Uterus (tissue), 4 donors: ENCODE measurements around the gene ILDR2. TPM values are rescaled to one million over a fixed set of nuclear protein-coding genes. Genes with fewer than 3 reads are reported as not detected.
A peak's percentile ranks its signal among the peaks of the same experiment; 100 is the strongest.
"Not testable (repeated sequence)": the region's sequence is repeated elsewhere in the genome, so short reads cannot be mapped to it uniquely, and the experiment has no call there.

Source experiments
- DNase-seq, 2 donors: peaks; one replicate each; pipeline ENCODE4 v3.0.0-alpha.2; 2019 to 2020
- H3K27ac ChIP-seq, 2 donors: fragments of 200-600 bp; sonication (generic); 1 replicate in 1 of 2; 2 replicates in 1 of 2; pipeline ENCODE4 v1.5.1; 2016 to 2018
- H3K27me3 ChIP-seq, 2 donors: fragments of 200-600 bp; sonication (generic); one replicate each; pipeline ENCODE4 v1.5.1; 2018 to 2019; ENCODE audit warnings: control low read depth in 1 of 2
- H3K36me3 ChIP-seq, 2 donors: fragments of 200-600 bp; sonication (generic); one replicate each; pipeline ENCODE4 v1.5.1; 2019; ENCODE audit warnings: control low read depth in 1 of 2
- H3K4me1 ChIP-seq, 2 donors: fragments of 200-600 bp; sonication (generic); one replicate each; pipeline ENCODE4 v1.5.1; 2018 to 2019; ENCODE audit warnings: control low read depth in 1 of 2
- H3K4me3 ChIP-seq, 2 donors: fragments of 200-600 bp; sonication (generic); 1 replicate in 1 of 2; 2 replicates in 1 of 2; pipeline ENCODE4 v1.5.1; 2018 to 2019; ENCODE audit warnings: mild to moderate bottlenecking in 1 of 2
- H3K9me3 ChIP-seq, 2 donors: fragments of 200-600 bp; sonication (generic); one replicate each; pipeline ENCODE4 v1.5.1; 2019; ENCODE audit warnings: control low read depth in 1 of 2
- CTCF ChIP-seq, 4 experiments: fragments of 200-600 bp in 2 of 4; fragments of 450-650 bp in 2 of 4; sonication (generic) in 2 of 4; IDR thresholded peaks; one replicate each; pipeline ENCODE4 v1.5.1; 2016 to 2019; ENCODE audit warnings: antibody characterized with exemption in 4 of 4, mild to moderate bottlenecking in 2 of 4, moderate library complexity in 1 of 4
- POLR2A ChIP-seq, 2 donors: fragments of 450-650 bp; IDR thresholded peaks; one replicate each; pipeline ENCODE4 v1.6.1; 2016; ENCODE audit warnings: antibody characterized with exemption in 2 of 2, mild to moderate bottlenecking in 1 of 2, moderate library complexity in 1 of 2
- intact Hi-C: fragments of 100-400 bp; cut with DNase I; formaldehyde crosslinking; loops from one replicate; pipeline ENCODE4 v1.15.1; 2023; ENCODE audit warnings: low total_unique reads
- total RNA-seq, 4 donors: library from RNA; depleted of rRNA in 3 of 4; stranded (reverse); fragments of >200 nt in 3 of 4; gene quantifications; one replicate each; pipeline versions ENCODE4 v1.1.0 to v1.2.4, GENCODE V29; 2014 to 2023
- donor health status: DM: yes; HTN: yes; CAD: no.

Gene ILDR2
- total RNA-seq, 4 donors from 2014 or later, result 0.30 to 2.8 TPM; not detected in 2

- H3K27me3 ChIP-seq, result no peaks in the 10 kb centered on the region
- intact Hi-C loops, result no loop called here
- no peaks in the 10 kb centered on the region for H3K9me3 ChIP-seq
- no peak overlapping the region for H3K4me3 ChIP-seq
- no peaks in the 10 kb centered on the region for H3K4me1 ChIP-seq
- TF ChIP-seq POLR2A (IDR thresholded peaks at IDR 0.05), result no peak
- no peak for TF ChIP-seq CTCF (IDR thresholded peaks at IDR 0.05)
- H3K27ac ChIP-seq, result no peak overlapping the region
- DNase-seq, result no peak
- no peaks in the 10 kb centered on the region for H3K36me3 ChIP-seq
Measured at GRCh38 chr1:166884971-166885370, 90.4 kb downstream of the ILDR2 start.

GRCh38 chr1:166884040-166884642 lies 91.2 kb downstream of the ILDR2 start:
- Histone ChIP-seq H3K27ac (no peak overlapping the region), H3K36me3 (no peaks in the 10 kb centered on the region), H3K27me3 (no peaks in the 10 kb centered on the region), H3K9me3 (no peaks in the 10 kb centered on the region), H3K4me1 (no peaks in the 10 kb centered on the region), H3K4me3 (no peak overlapping the region)
- DNase-seq, result peak; percentile 27 to 60
- TF ChIP-seq POLR2A (IDR thresholded peaks at IDR 0.05) (no peak), CTCF (IDR thresholded peaks at IDR 0.05) (peak; percentile 59 to 67 (median 60))
- intact Hi-C loops, result no loop called here

GRCh38 chr1:166882893-166883292 lies 92.4 kb downstream of the ILDR2 start:
- Histone ChIP-seq H3K27ac (no peak overlapping the region), H3K4me3 (no peak overlapping the region), H3K36me3 (no peaks in the 10 kb centered on the region), H3K9me3 (no peaks in the 10 kb centered on the region), H3K4me1 (no peaks in the 10 kb centered on the region), H3K27me3 (no peaks in the 10 kb centered on the region)
- intact Hi-C loops, result no loop called here
- DNase-seq, result no peak
- TF ChIP-seq POLR2A (IDR thresholded peaks at IDR 0.05) (no peak), CTCF (IDR thresholded peaks at IDR 0.05) (no peak)

GRCh38 chr1:166878173-166878917 lies 97.0 kb downstream of the ILDR2 start:
- H3K27ac ChIP-seq, H3K36me3 ChIP-seq, H3K9me3 ChIP-seq, H3K27me3 ChIP-seq, intact Hi-C loops, DNase-seq, H3K4me3 ChIP-seq: not testable (repeated sequence)
- peaks cover 0 to 11% of the 10 kb centered on the region in 2 donors for H3K4me1 ChIP-seq

- Histone ChIP-seq H3K4me3 (peak overlapping the region; percentile 37 to 69), H3K27ac (peak overlapping the region; percentile 36 to 72), H3K36me3 (no peaks in the 10 kb centered on the region), H3K4me1 (peaks cover 0 to 11% of the 10 kb centered on the region in 2 donors), H3K27me3 (no peaks in the 10 kb centered on the region), H3K9me3 (no peaks in the 10 kb centered on the region)
- no peak for DNase-seq
- intact Hi-C loops, result no loop called here
- TF ChIP-seq CTCF (IDR thresholded peaks at IDR 0.05) (peak in 2 of 4 experiments; percentile 1 to 42), POLR2A (IDR thresholded peaks at IDR 0.05) (no peak)
Measured at GRCh38 chr1:166876540-166876838, 98.9 kb downstream of the ILDR2 start.
